ENCODE data around the gene NEMP2. TPM values are rescaled to one million over a fixed set of nuclear protein-coding genes. Genes with fewer than 3 reads are reported as not detected.

The NEMP2 gene
- total RNA-seq, 1 donor from 2014 or later, result 9.5 TPM

DNA sequence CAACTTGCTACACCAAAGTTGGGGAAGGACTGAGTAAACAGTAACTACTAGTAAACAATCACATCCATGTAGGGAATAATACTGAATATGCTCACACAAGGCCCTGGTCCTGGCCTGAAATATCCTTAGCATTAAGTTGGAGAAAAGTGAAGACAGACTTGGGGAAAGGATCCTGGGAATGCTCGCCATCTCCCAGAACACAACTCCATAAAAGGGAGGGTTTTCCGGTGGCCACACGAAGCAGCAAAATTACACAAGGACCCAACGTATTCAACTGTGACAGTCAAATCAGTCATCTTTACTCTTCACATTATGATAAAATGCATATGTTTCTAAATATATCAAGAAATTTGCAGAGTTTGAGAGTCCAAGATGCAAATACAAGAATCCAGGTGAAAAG is 7.3 kb downstream of the NEMP2 start:
- Histone ChIP-seq H3K9me3 (no peaks in the 10 kb centered on the region), H3K27me3 (ENCODE audit: low read depth) (no peaks in the 10 kb centered on the region), H3K4me3 (no peak overlapping the region), H3K4me1 (peaks cover 39% of the 10 kb centered on the region), H3K27ac (no peak overlapping the region), H3K36me3 (no peaks in the 10 kb centered on the region)
- ATAC-seq, result no peak
- TF ChIP-seq, protein P1, sequence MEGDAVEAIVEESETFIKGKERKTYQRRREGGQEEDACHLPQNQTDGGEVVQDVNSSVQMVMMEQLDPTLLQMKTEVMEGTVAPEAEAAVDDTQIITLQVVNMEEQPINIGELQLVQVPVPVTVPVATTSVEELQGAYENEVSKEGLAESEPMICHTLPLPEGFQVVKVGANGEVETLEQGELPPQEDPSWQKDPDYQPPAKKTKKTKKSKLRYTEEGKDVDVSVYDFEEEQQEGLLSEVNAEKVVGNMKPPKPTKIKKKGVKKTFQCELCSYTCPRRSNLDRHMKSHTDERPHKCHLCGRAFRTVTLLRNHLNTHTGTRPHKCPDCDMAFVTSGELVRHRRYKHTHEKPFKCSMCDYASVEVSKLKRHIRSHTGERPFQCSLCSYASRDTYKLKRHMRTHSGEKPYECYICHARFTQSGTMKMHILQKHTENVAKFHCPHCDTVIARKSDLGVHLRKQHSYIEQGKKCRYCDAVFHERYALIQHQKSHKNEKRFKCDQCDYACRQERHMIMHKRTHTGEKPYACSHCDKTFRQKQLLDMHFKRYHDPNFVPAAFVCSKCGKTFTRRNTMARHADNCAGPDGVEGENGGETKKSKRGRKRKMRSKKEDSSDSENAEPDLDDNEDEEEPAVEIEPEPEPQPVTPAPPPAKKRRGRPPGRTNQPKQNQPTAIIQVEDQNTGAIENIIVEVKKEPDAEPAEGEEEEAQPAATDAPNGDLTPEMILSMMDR (IDR thresholded peaks at IDR 0.05), result no peak
- no peak for DNase-seq
- intact Hi-C loops (cut with DNase I), result no loop called here

DNA sequence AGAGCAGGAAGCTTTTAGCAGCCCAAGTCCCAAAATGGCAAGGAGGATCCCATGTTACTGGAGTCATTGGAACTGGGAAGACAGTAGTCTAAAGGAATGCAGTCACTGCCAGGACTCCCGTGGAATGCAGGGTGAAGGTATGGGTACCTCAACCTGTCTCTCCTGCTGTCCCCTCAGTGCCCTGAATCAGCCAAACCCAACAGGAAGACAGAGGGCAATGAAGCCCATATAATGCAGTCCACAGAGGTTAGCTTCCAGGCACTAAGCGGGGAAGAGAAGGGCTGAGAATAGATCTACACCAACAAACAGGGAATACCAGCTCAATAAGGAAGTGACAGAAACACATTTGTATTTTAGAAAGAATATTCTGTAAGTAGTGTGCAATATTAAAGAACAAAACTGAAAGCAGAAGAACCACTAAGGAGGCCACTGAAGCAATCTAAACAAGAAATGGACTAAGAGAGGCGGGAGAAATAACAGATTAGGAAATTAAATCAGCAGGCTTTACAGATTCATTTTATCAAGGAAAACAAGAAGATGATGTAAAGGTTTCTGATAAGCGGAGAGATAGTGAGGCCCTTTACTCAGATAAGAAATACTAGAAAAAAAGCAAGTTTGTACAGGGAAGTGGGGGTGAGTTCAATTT is 8.3 kb downstream of the NEMP2 start:
- DNase-seq (no peak), ATAC-seq (no peak)
- intact Hi-C loops (cut with DNase I), result no loop called here
- TF ChIP-seq, protein P1 (IDR thresholded peaks at IDR 0.05), result no peak
- no peak overlapping the region for H3K27ac ChIP-seq
- no peak overlapping the region for H3K4me3 ChIP-seq
- H3K27me3 ChIP-seq (ENCODE audit: low read depth), result no peaks in the 10 kb centered on the region
- H3K9me3 ChIP-seq, result no peaks in the 10 kb centered on the region
- H3K4me1 ChIP-seq, result peaks cover 39% of the 10 kb centered on the region
- H3K36me3 ChIP-seq, result no peaks in the 10 kb centered on the region

DNA sequence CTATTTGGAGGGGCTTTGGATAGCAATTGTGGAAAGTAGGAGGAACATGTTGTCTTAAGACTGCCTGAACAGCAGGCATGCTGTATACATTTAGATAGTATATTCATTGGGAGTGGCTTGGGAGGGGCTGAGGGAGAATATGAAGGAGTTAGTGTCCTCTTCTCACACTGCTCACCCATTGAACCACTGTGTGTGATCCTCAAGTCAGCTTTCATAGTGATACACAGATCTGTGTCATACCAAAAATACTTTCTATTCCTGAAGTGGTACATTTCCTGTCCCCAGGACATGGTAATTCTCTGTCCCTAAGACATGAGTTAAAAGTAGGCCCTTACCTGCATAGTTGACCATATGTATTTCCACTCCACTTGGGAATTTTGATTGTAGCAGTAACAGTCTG is 9.6 kb downstream of the NEMP2 start:
- intact Hi-C loops (cut with DNase I), result no loop called here
- Histone ChIP-seq H3K27ac (no peak overlapping the region), H3K27me3 (ENCODE audit: low read depth) (no peaks in the 10 kb centered on the region), H3K4me3 (no peak overlapping the region), H3K9me3 (no peaks in the 10 kb centered on the region), H3K36me3 (no peaks in the 10 kb centered on the region), H3K4me1 (peaks cover 31% of the 10 kb centered on the region)
- TF ChIP-seq, protein P1 (IDR thresholded peaks at IDR 0.05), result no peak
- no peak for ATAC-seq
- no peak for DNase-seq

DNA sequence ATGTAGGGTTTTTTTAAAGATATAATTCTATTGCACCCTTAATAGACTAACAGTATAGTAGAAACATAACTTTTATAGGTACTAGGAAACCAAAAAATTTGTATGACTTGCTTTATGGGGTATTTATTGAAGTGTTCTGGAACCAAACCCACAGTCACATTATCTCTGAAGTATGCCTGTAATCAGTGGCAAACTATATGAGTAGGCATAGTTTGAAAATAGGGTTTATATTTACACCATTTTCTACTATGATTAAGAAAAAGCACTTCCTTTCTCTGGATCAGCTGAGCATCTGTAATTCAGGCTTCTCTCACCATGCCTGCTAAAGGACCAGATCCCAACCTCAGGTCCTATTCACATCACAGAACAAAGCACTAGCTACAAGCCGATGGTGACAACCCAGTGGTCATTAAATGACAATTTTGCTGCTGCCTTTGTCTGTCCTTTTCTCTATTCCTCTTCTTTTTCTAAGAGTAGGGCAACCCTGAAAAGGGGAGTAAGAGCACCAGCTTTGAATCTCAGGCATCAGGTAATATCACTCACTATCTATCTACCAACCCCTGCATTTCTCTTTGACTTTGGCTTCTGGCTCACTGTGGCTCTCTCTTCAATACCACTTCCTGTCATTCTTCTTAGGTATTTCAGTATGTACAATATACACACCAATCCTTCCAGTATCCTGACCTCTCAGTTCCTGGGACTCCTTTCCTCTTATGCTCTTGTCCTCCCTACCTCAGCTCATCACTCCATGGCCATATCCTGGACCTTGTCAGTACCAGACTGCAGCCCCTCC is 14.4 kb downstream of the NEMP2 start:
- no peak overlapping the region for H3K27ac ChIP-seq
- ATAC-seq, result no peak
- H3K27me3 ChIP-seq (ENCODE audit: low read depth), result no peaks in the 10 kb centered on the region
- intact Hi-C loops (cut with DNase I), result no loop called here
- TF ChIP-seq, protein P1 (IDR thresholded peaks at IDR 0.05), result no peak
- no peaks in the 10 kb centered on the region for H3K4me1 ChIP-seq
- H3K4me3 ChIP-seq, result no peak overlapping the region
- H3K36me3 ChIP-seq, result no peaks in the 10 kb centered on the region
- H3K9me3 ChIP-seq, result no peaks in the 10 kb centered on the region
- DNase-seq, result no peak

DNA sequence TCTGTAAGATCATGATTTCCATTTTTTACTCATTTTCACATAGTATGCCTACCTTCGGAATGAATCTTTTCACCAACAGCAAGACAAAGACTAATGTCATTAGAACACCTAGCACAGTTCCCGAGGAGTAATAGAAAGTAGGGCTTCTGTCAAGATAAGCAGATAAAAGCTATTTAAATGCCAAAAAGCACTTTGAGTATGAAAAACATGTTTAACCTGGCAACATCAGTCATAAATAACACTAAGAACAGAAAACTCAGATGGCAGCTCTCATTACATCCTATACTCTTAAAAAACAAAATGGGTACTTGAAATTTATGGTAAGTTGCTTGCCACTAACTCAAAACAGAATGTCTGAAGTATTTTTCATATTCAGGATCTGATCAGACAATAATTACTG is 17.1 kb downstream of the NEMP2 start:
- DNase-seq, result no peak
- TF ChIP-seq, protein P1 (IDR thresholded peaks at IDR 0.05), result no peak
- H3K4me3 ChIP-seq, result no peak overlapping the region
- ATAC-seq, result no peak
- H3K27ac ChIP-seq, result no peak overlapping the region
- H3K9me3 ChIP-seq, result no peaks in the 10 kb centered on the region
- peaks cover 8% of the 10 kb centered on the region for H3K36me3 ChIP-seq
- no peaks in the 10 kb centered on the region for H3K27me3 ChIP-seq (ENCODE audit: low read depth)
- intact Hi-C loops (cut with DNase I), result no loop called here
- no peaks in the 10 kb centered on the region for H3K4me1 ChIP-seq
